ENCODE results near the gene CSTPP1.
"Not testable (repeated sequence)": the region's sequence is repeated elsewhere in the genome, so short reads cannot be mapped to it uniquely, and the experiment has no call there.

DNA sequence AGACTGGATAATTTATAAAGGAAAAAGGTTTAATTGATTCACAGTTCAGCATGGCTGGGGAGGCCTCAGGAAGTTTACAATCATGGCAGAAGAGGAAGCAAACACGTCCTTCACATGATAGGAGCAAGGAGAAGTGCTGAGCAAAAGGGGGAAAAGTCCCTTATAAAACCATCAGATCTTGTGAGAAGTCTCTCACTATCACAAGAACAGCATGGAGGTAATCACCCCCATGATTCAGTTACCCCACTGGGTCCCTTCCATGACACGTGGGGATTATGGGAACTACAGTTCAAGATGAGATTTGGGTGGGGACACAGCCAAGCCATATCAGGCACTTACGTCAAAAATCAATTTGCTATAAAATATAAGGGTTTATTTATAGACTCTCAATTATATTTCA is 25.3 kb downstream of the CSTPP1 start:
- TF ChIP-seq PATZ1 (CRISPR knock-in tag; IDR thresholded peaks at IDR 0.05; ENCODE audit: borderline replicate concordance); RARB (CRISPR knock-in tag; IDR thresholded peaks at IDR 0.05); ZNF565 (CRISPR knock-in tag; conservative IDR thresholded peaks at IDR 0.05; ENCODE audit: low read depth); OSR1 (CRISPR knock-in tag; IDR thresholded peaks at IDR 0.05); ARNTL (CRISPR knock-in tag; IDR thresholded peaks at IDR 0.05; ENCODE audit: borderline replicate concordance, low read depth); ZFP3 (CRISPR knock-in tag; IDR thresholded peaks at IDR 0.05); ZNF70 (CRISPR knock-in tag; IDR thresholded peaks at IDR 0.05); CREB5 (CRISPR knock-in tag; IDR thresholded peaks at IDR 0.05; ENCODE audit: low read depth); ZNF8 (CRISPR knock-in tag; IDR thresholded peaks at IDR 0.05); BACH2 (CRISPR knock-in tag; IDR thresholded peaks at IDR 0.05; ENCODE audit: borderline replicate concordance): not testable (repeated sequence)
- TF ChIP-seq, protein P1, sequence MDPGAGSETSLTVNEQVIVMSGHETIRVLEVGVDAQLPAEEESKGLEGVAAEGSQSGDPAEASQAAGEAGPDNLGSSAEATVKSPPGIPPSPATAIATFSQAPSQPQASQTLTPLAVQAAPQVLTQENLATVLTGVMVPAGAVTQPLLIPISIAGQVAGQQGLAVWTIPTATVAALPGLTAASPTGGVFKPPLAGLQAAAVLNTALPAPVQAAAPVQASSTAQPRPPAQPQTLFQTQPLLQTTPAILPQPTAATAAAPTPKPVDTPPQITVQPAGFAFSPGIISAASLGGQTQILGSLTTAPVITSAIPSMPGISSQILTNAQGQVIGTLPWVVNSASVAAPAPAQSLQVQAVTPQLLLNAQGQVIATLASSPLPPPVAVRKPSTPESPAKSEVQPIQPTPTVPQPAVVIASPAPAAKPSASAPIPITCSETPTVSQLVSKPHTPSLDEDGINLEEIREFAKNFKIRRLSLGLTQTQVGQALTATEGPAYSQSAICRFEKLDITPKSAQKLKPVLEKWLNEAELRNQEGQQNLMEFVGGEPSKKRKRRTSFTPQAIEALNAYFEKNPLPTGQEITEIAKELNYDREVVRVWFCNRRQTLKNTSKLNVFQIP (CRISPR knock-in tag; IDR thresholded peaks at IDR 0.05; ENCODE audit: borderline replicate concordance, low read depth) = not testable (repeated sequence)
